Sigmoid colon (tissue), 7 donors: ENCODE measurements around the gene IL3. TPM values are rescaled to one million over a fixed set of nuclear protein-coding genes. Genes with fewer than 3 reads are reported as not detected.

Experiments
- DNase-seq: peaks from one replicate; pipeline ENCODE4 v3.0.0-alpha.2; 2019
- H3K27ac ChIP-seq, 4 donors: fragments of 200-600 bp; sonication (generic); one replicate each; pipeline ENCODE4 v1.5.1; 2016 to 2019; ENCODE audit warnings: mild to moderate bottlenecking in 1 of 4
- H3K27me3 ChIP-seq, 3 donors: fragments of 200-600 bp; sonication (generic); one replicate each; pipeline ENCODE4 v1.5.1; 2019; ENCODE audit warnings: mild to moderate bottlenecking in 1 of 3
- H3K36me3 ChIP-seq, 4 donors: fragments of 200-600 bp; sonication (generic); one replicate each; pipeline ENCODE4 v1.5.1; 2016 to 2019
- H3K4me1 ChIP-seq, 4 donors: fragments of 200-600 bp; sonication (generic); one replicate each; pipeline ENCODE4 v1.5.1; 2017 to 2019
- H3K4me3 ChIP-seq, 4 donors: fragments of 200-600 bp; sonication (generic); one replicate each; pipeline ENCODE4 v1.5.1; 2017 to 2019; ENCODE audit warnings: mild to moderate bottlenecking in 2 of 4, moderate library complexity in 1 of 4
- H3K9me3 ChIP-seq, 4 donors: fragments of 200-600 bp in 3 of 4; sonication (generic) in 3 of 4; one replicate each; pipeline versions ENCODE4 v1.5.1 to v1.6.1; 2013 to 2019
- EP300 ChIP-seq, 4 donors: sonication (generic); formaldehyde crosslinking; IDR thresholded peaks; one replicate each; pipeline ENCODE4 v1.6.1; 2017; ENCODE audit warnings: antibody characterized with exemption in 4 of 4
- POLR2A ChIP-seq, 2 donors: fragments of 450-650 bp; IDR thresholded peaks; one replicate each; pipeline ENCODE4 v1.6.1; 2016; ENCODE audit warnings: antibody characterized with exemption in 2 of 2, mild to moderate bottlenecking in 2 of 2, moderate library complexity in 2 of 2
- POLR2AphosphoS5 ChIP-seq, 4 donors: sonication (generic); formaldehyde crosslinking; IDR thresholded peaks; one replicate each; pipeline ENCODE4 v1.6.1; 2017; ENCODE audit warnings: antibody characterized with exemption in 4 of 4
- WGBS, 2 donors: extraction: QIAGEN DNeasy Blood & Tissue Kit; methylation state at CpG; one replicate each; pipeline ENCODE4 v1.1.7; 2013; 5-methylcytosine and 5-hydroxymethylcytosine counted together
- intact Hi-C: fragments of 100-400 bp; cut with DNase I; formaldehyde crosslinking; loops from one replicate; pipeline ENCODE4 v1.15.1; 2023
- polyA plus RNA-seq, 3 donors: library from polyadenylated mRNA; stranded (reverse); fragments of 200-250 nt; gene quantifications; one replicate each; pipeline ENCODE4 v1.2.3, GENCODE V29; 2013
- total RNA-seq, 4 donors: library from RNA; depleted of rRNA; stranded (reverse); fragments of >200 nt; gene quantifications; one replicate each; pipeline ENCODE4 v1.1.0, GENCODE V29; 2016
- TF ChIP-seq, protein P1 (sequence below), 4 experiments: fragments of 450-650 bp in 3 of 4; fragments of 200-600 bp in 1 of 4; IDR thresholded peaks; one replicate each; pipeline ENCODE4 v1.5.1; 2016 to 2019; ENCODE audit warnings: antibody characterized with exemption in 4 of 4, mild to moderate bottlenecking in 3 of 4, moderate library complexity in 2 of 4
- donor health status: healthy with polysubstance abuse.
- donor health status: Bipolar disorder and iron deficiency.
- donor health status: healthy.

IL3 gene
- total and polyA plus RNA-seq, 7 donors, result not detected

DNA sequence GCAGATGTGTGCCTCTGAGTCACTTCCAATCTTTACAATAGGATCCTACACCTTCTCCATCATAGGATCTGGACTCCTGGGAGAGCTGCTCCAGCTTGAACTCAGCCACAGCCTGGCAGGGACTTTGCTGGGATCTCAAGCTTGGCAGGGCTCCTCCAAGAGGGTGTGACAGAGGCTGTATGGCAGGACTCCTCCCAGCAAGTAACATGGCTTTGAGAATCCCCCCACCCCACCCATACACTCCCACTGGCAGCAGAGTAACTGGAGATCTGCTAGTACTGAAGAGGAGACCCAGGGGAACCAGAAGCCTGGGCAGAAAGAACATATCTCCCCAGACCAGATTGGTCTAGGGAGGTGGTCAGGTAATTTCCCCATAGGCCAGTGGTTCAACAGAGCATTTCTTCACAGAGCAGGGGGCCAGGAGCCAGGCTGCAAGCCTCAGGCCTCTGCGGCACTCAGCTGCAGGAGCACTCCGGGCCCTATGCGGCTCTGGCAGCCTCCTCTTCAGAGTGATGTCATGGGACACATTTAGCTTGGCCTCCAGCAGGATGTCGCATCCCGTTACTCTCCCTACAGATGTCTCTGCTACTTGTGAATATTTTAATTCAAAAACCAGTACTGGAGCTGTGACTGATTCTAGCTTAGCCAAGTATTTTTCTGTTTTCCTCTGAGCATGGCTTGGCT lies 47.3 kb upstream of the IL3 start:
- peak; percentile 38 for DNase-seq
- intact Hi-C loops, result loop anchor here (5.0 kb wide), 1 partner anchor 216 kb away; the partner anchor contains the start of gene FNIP1

DNA sequence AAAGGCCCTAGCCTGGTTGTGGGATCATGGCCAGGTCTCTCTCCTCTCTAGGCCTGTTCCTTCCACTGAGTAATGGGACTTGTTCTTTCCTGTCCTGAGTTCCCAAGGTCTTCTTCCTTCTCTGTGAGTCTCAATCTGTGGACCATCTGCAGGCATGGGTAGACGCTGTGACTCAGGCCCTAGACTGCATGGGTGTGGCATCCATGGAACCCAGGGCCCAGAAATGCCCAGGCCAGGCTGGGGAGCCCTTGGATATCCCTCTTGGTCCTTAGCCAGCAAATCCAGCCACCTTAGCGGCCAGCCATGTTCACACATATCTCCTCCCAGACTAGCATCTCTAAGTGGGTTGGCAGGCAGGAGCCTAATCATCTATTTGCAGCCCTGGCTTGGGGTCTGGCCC lies 46.7 kb upstream of the IL3 start:
- no peak overlapping the region for H3K27ac ChIP-seq
- peaks cover 3 to 22% (median 12%) of the 10 kb centered on the region in 3 donors for H3K27me3 ChIP-seq
- no peak for DNase-seq
- no peak overlapping the region for H3K4me3 ChIP-seq
- H3K4me1 ChIP-seq, result peaks cover 0 to 16% (median 13%) of the 10 kb centered on the region in 4 donors
- TF ChIP-seq EP300 (IDR thresholded peaks at IDR 0.05) (no peak), POLR2AphosphoS5 (IDR thresholded peaks at IDR 0.05) (no peak), POLR2A (IDR thresholded peaks at IDR 0.05) (no peak)
- TF ChIP-seq, protein P1, sequence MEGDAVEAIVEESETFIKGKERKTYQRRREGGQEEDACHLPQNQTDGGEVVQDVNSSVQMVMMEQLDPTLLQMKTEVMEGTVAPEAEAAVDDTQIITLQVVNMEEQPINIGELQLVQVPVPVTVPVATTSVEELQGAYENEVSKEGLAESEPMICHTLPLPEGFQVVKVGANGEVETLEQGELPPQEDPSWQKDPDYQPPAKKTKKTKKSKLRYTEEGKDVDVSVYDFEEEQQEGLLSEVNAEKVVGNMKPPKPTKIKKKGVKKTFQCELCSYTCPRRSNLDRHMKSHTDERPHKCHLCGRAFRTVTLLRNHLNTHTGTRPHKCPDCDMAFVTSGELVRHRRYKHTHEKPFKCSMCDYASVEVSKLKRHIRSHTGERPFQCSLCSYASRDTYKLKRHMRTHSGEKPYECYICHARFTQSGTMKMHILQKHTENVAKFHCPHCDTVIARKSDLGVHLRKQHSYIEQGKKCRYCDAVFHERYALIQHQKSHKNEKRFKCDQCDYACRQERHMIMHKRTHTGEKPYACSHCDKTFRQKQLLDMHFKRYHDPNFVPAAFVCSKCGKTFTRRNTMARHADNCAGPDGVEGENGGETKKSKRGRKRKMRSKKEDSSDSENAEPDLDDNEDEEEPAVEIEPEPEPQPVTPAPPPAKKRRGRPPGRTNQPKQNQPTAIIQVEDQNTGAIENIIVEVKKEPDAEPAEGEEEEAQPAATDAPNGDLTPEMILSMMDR (IDR thresholded peaks at IDR 0.05), result no peak
- H3K36me3 ChIP-seq, result no peaks in the 10 kb centered on the region
- intact Hi-C loops, result loop anchor here (5.0 kb wide), 1 partner anchor 216 kb away; the partner anchor contains the start of gene FNIP1
- WGBS, 2 donors, result 80 to 81% methylated on average over 2 of the region's 2 CpGs
- H3K9me3 ChIP-seq, result no peaks in the 10 kb centered on the region

More for the DNA sequence above, 47.3 kb upstream of the IL3 start:
- no peak for TF ChIP-seq POLR2AphosphoS5 (IDR thresholded peaks at IDR 0.05)
- H3K4me3 ChIP-seq, result no peak overlapping the region
- H3K36me3 ChIP-seq, result no peaks in the 10 kb centered on the region
- WGBS, 2 donors, result 86 to 96% methylated on average over 5 of the region's 5 CpGs
- H3K27ac ChIP-seq, result no peak overlapping the region
- H3K4me1 ChIP-seq, result peaks cover 0 to 16% (median 13%) of the 10 kb centered on the region in 4 donors
- no peaks in the 10 kb centered on the region for H3K9me3 ChIP-seq
- H3K27me3 ChIP-seq, result peaks cover 3 to 22% (median 12%) of the 10 kb centered on the region in 3 donors

DNA sequence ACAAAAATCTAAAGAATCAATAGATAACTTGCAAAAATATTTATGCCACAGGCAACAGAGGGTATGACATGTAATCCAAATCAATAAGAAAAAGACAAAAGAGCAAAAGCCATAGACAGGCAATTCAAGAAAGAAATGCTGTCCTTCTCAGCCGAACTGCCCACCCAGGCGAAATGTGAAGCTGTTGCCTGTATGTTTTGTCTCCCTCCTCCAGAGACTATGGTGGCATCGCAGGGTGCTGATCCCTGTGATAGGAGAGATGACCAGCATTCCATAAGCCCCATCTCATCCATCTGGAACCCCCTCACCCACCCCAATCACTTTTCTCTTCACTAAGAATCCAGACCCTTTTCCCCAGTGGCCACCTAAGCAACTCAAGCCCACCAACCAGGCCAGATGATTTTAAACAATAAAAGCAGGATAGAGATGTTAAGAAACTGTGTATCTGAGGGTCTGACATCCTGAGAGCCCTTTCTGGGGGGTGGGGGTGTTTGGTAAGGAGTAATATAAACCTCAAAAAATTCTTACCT lies 43.7 kb upstream of the IL3 start:
- 87 to 91% methylated on average over 3 of the region's 3 CpGs for WGBS, 2 donors
- H3K9me3 ChIP-seq, result no peaks in the 10 kb centered on the region
- no peaks in the 10 kb centered on the region for H3K36me3 ChIP-seq
- H3K27ac ChIP-seq, result no peak overlapping the region
- TF ChIP-seq EP300 (IDR thresholded peaks at IDR 0.05) (no peak), POLR2A (IDR thresholded peaks at IDR 0.05) (no peak), POLR2AphosphoS5 (IDR thresholded peaks at IDR 0.05) (no peak)
- TF ChIP-seq, protein P1 (IDR thresholded peaks at IDR 0.05), result no peak
- peaks cover 0 to 5% (median 4%) of the 10 kb centered on the region in 4 donors for H3K4me1 ChIP-seq
- peak; percentile 44 for DNase-seq
- no peak overlapping the region for H3K4me3 ChIP-seq
- intact Hi-C loops, result no loop called here
- H3K27me3 ChIP-seq, result peaks cover under 1 to 9% (median 2%) of the 10 kb centered on the region in 3 donors

DNA sequence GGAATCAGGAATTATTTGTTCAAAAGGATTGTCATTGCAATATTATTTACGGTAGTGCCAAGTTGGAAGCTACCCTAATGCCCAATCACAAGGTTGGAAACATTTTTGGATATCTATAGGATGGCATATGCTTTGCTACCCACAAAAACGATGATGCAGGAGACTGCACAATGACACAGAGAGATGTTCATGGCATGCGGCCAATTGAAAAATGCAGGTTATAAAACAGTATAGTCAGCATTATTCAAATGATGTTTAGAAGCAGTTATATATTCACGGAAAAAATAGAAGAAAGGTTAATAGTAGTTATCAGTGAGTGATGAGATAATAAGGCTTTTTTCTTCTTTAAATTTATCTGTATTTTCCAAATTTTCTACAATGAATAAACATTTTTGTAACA lies 43.1 kb upstream of the IL3 start:
- 9 to 25% methylated on average over 4 of the region's 4 CpGs for WGBS, 2 donors
- H3K9me3 ChIP-seq, result no peaks in the 10 kb centered on the region
- intact Hi-C loops, result no loop called here

More for the DNA sequence above, 43.1 kb upstream of the IL3 start:
- H3K27me3 ChIP-seq, result peaks cover 0 to 5% (median 0%) of the 10 kb centered on the region in 3 donors
- H3K4me3 ChIP-seq, result no peak overlapping the region
- H3K4me1 ChIP-seq, result no peaks in the 10 kb centered on the region
- no peaks in the 10 kb centered on the region for H3K36me3 ChIP-seq
- TF ChIP-seq, protein P1 (IDR thresholded peaks at IDR 0.05), result no peak
- TF ChIP-seq EP300 (IDR thresholded peaks at IDR 0.05) (no peak), POLR2AphosphoS5 (IDR thresholded peaks at IDR 0.05) (no peak), POLR2A (IDR thresholded peaks at IDR 0.05) (no peak)
- DNase-seq, result no peak
- no peak overlapping the region for H3K27ac ChIP-seq
